Fibroblast of villous mesenchyme (primary cell): Measurements from ENCODE around the gene NTM. TPM values are rescaled to one million over a fixed set of nuclear protein-coding genes. Genes with fewer than 3 reads are reported as not detected.
A peak's percentile ranks its signal among the peaks of the same experiment; 100 is the strongest.

Experiments used
- DNase-seq: peaks from one replicate; pipeline ENCODE4 v3.0.0-alpha.2; 2010; ENCODE audit warnings: low read depth
- H3K4me3 ChIP-seq: 2 replicates; pipeline ENCODE4 v1.5.1; 2011; ENCODE audit warnings: low read depth, mild to moderate bottlenecking, low read length
- CTCF ChIP-seq: IDR thresholded peaks from 2 replicates; pipeline ENCODE4 v1.5.1; 2012; ENCODE audit warnings: low read depth, mild to moderate bottlenecking, low read length; ENCODE audit not compliant: insufficient read depth
- total RNA-seq: library from RNA; depleted of rRNA; stranded (reverse); fragments of >200 nt; gene quantifications from 2 replicates; pipeline ENCODE4 v1.2.3, GENCODE V29; 2012

NTM gene
- total RNA-seq, 1 donor, result 7.3 TPM

- no peak for DNase-seq
- no peak for TF ChIP-seq CTCF
- no peak overlapping the region for H3K4me3 ChIP-seq
Measured at GRCh38 chr11:132228746-132229325, 858.4 kb downstream of the NTM start.

- no peak overlapping the region for H3K4me3 ChIP-seq
- TF ChIP-seq CTCF, result no peak
- DNase-seq, result peak; percentile 8
Measured at GRCh38 chr11:132231656-132232347, 861.4 kb downstream of the NTM start.

- TF ChIP-seq CTCF, result no peak
- peak; percentile 2 for DNase-seq
- H3K4me3 ChIP-seq, result no peak overlapping the region
Measured at GRCh38 chr11:132234878-132235277, 864.5 kb downstream of the NTM start.

GRCh38 chr11:132237781-132238180 is 867.4 kb downstream of the NTM start:
- TF ChIP-seq CTCF, result no peak
- H3K4me3 ChIP-seq, result no peak overlapping the region
- DNase-seq, result no peak

- no peak for TF ChIP-seq CTCF
- no peak for DNase-seq
- no peak overlapping the region for H3K4me3 ChIP-seq
Measured at GRCh38 chr11:132238331-132238866, 868.0 kb downstream of the NTM start.

GRCh38 chr11:132240374-132240773 is 870.0 kb downstream of the NTM start:
- H3K4me3 ChIP-seq, result no peak overlapping the region
- TF ChIP-seq CTCF, result no peak
- DNase-seq, result no peak

- DNase-seq, result no peak
- H3K4me3 ChIP-seq, result no peak overlapping the region
- TF ChIP-seq CTCF, result no peak
Measured at GRCh38 chr11:132242632-132243031, 872.2 kb downstream of the NTM start.
